ENCODE measurements around the gene CFAP91.

DNA sequence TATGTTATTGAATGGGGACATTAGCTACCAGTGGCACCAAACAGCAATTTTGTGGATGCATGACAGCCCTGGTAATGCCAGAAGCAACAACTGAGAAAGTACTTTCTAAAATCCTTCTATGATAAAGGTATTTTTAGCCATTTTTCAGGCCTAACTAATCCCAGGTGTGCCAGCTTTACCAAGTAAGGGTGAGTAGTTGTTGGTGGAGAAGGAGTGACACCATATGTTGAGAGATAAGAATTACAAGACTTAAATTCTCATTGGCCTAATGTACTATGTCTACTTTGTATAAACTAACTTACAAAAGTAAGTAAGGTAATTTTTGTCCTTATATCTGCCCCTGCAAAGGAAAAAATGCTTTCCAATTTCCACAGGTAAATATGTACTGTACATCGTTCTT is 21.5 kb upstream of the CFAP91 start:
- TF ChIP-seq, protein P1, sequence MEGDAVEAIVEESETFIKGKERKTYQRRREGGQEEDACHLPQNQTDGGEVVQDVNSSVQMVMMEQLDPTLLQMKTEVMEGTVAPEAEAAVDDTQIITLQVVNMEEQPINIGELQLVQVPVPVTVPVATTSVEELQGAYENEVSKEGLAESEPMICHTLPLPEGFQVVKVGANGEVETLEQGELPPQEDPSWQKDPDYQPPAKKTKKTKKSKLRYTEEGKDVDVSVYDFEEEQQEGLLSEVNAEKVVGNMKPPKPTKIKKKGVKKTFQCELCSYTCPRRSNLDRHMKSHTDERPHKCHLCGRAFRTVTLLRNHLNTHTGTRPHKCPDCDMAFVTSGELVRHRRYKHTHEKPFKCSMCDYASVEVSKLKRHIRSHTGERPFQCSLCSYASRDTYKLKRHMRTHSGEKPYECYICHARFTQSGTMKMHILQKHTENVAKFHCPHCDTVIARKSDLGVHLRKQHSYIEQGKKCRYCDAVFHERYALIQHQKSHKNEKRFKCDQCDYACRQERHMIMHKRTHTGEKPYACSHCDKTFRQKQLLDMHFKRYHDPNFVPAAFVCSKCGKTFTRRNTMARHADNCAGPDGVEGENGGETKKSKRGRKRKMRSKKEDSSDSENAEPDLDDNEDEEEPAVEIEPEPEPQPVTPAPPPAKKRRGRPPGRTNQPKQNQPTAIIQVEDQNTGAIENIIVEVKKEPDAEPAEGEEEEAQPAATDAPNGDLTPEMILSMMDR (IDR thresholded peaks at IDR 0.05), result no peak
- no peak for TF ChIP-seq POLR2A (IDR thresholded peaks at IDR 0.05)
